K562 (cell line): ENCODE results near the gene ZSWIM7. TPM values are rescaled to one million over a fixed set of nuclear protein-coding genes. Genes with fewer than 3 reads are reported as not detected.

Source experiments
- ETV5 ChIP-seq: sonication (generic); formaldehyde crosslinking; IDR thresholded peaks from 2 replicates; pipeline ENCODE4 v1.4.0; 2020; ENCODE audit warnings: low read depth, mild to moderate bottlenecking, missing genetic modification reagents
- SMARCE1 ChIP-seq: fragments of 450-650 bp; IDR thresholded peaks from 2 replicates; pipeline ENCODE4 v1.7.1; 2016; ENCODE audit warnings: mild to moderate bottlenecking
- polyA plus RNA-seq, 8 experiments: library from polyadenylated mRNA; depleted of rRNA in 4 of 8; stranded (reverse) in 5 of 8; unstranded in 3 of 8; fragments of >200 nt; fragmentation: Nextera tagmentation in 2 of 8; fragmentation: Illumina TruSeq in 1 of 8; extraction: Ambion mirVana in 2 of 8; extraction: Trizol in 1 of 8; gene quantifications; 2 replicates each; pipeline versions ENCODE4 v1.2.1 to v1.2.3, GENCODE V29; 2011 to 2014; ENCODE audit warnings: inconsistent platforms in 1 of 8, missing spikeins in 1 of 8
- total RNA-seq, 7 experiments: library from RNA; depleted of rRNA in 6 of 7; stranded (reverse); fragments of >200 nt in 6 of 7; fragmentation: Illumina TruSeq in 2 of 7; extraction: Trizol in 2 of 7; gene quantifications; 2 replicates each; pipeline versions ENCODE4 v1.2.1 to v1.2.3, GENCODE V29; 2011 to 2021; ENCODE audit warnings: low replicate concordance in 1 of 7
- TF ChIP-seq, protein P1 (sequence below), 2 experiments: fragments of 450-650 bp; formaldehyde crosslinking in 1 of 2; IDR thresholded peaks; 2 replicates each; pipeline versions ENCODE4 v1.4.0 to v1.6.1; 2014 to 2020; ENCODE audit warnings: mild to moderate bottlenecking in 2 of 2, borderline replicate concordance in 1 of 2, low read depth in 1 of 2

Gene ZSWIM7
- total and polyA plus RNA-seq, 9 of the 15 experiments (the other 6 are each of a cell fraction or from before 2014, with no cell fraction given): 5.9 to 18.7 (median 9.5) TPM

DNA sequence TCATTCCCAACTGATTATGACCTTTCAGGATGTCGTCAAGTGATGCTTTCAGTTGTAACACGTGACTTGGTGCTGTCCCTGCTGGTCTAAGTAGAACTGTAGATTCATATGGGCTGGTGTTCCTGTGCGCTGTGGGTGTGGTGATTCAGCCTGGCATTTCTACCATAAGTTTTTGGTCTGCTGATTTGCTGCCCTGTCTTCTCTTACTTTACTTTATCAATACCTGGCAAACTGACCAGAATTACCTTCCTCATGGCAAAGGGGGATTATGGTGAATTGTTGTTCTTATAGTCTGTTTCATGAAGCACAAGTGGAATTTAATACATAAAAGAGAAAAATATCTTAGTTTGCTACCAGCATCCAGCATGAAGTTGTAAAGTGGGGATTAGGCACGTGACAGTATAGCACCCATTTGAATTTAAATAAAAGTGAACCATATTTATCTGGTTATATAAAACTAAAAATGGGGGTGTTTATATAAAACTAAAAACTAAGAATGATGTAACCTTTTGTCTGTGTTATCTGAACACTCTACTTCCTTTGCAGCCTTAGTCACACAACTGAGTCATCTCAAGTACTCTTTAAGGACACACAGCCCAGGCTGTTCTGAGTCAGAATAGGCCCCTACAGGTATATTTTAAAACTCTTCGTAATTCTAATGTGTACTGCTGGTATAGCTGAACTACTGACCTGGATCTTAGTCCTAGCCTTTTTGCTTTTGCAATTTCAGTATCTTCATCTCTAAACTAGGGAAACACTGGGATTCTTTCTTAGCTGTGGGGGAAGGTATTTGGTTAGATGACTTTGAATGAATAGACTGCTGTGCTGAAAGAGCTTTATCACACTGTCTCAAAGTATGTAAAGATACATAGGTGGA is 28.4 kb upstream of the ZSWIM7 start (continued):
- TF ChIP-seq, protein P1, sequence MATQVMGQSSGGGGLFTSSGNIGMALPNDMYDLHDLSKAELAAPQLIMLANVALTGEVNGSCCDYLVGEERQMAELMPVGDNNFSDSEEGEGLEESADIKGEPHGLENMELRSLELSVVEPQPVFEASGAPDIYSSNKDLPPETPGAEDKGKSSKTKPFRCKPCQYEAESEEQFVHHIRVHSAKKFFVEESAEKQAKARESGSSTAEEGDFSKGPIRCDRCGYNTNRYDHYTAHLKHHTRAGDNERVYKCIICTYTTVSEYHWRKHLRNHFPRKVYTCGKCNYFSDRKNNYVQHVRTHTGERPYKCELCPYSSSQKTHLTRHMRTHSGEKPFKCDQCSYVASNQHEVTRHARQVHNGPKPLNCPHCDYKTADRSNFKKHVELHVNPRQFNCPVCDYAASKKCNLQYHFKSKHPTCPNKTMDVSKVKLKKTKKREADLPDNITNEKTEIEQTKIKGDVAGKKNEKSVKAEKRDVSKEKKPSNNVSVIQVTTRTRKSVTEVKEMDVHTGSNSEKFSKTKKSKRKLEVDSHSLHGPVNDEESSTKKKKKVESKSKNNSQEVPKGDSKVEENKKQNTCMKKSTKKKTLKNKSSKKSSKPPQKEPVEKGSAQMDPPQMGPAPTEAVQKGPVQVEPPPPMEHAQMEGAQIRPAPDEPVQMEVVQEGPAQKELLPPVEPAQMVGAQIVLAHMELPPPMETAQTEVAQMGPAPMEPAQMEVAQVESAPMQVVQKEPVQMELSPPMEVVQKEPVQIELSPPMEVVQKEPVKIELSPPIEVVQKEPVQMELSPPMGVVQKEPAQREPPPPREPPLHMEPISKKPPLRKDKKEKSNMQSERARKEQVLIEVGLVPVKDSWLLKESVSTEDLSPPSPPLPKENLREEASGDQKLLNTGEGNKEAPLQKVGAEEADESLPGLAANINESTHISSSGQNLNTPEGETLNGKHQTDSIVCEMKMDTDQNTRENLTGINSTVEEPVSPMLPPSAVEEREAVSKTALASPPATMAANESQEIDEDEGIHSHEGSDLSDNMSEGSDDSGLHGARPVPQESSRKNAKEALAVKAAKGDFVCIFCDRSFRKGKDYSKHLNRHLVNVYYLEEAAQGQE (IDR thresholded peaks at IDR 0.05; ENCODE audit: borderline replicate concordance): peak; percentile 13; the same call in 1 of the 2 replicates
- TF ChIP-seq, protein P1 (CRISPR knock-in tag; IDR thresholded peaks at IDR 0.05; ENCODE audit: low read depth): no peak
- TF ChIP-seq ETV5 (CRISPR knock-in tag): 0 out of 2 replicates have a peak, but pooled peaks have one; percentile 44
- TF ChIP-seq SMARCE1: peak; percentile 91
- TF ChIP-seq, all 486 proteins: peak for 51
